ENCODE results near the gene GABRP. TPM values are rescaled to one million over a fixed set of nuclear protein-coding genes. Genes with fewer than 3 reads are reported as not detected.

Gene GABRP
- total RNA-seq, 1 donor from 2014 or later: not detected

- Histone ChIP-seq H3K9ac (no peak overlapping the region), H3K79me2 (ENCODE audit: low read depth) (no peaks in the 10 kb centered on the region), H3K9me3 (ENCODE audit: low read depth) (no peaks in the 10 kb centered on the region), H3K27me3 (peaks cover 27% of the 10 kb centered on the region), H3K4me3 (no peak overlapping the region), H2AFZ (replicated peaks) (peak overlapping the region; percentile 72), H3K4me2 (peak overlapping the region; percentile 47), H4K20me1 (ENCODE audit: low read depth) (no peaks in the 10 kb centered on the region), H3F3A (ENCODE audit: low read depth) (peaks cover 10% of the 10 kb centered on the region), H3K27ac (no peak overlapping the region), H3K36me3 (no peaks in the 10 kb centered on the region), H3K4me1 (peaks cover 23% of the 10 kb centered on the region)
- Mint-ChIP-seq H3K4me1 (peaks cover 45% of the 10 kb centered on the region), H3K36me3 (no peaks in the 10 kb centered on the region), H3K27ac (peak overlapping the region; percentile 79), H3K4me3 (no peak overlapping the region), H3K27me3 (ENCODE audit: insufficient read depth, low read depth) (peaks cover 26% of the 10 kb centered on the region), H3K9me3 (no peaks in the 10 kb centered on the region)
- TF ChIP-seq EZH2 (IDR thresholded peaks at IDR 0.05): no peak
- TF ChIP-seq CTCF (IDR thresholded peaks at IDR 0.05): no peak
- TF ChIP-seq EZH2phosphoT487 (IDR thresholded peaks at IDR 0.05): no peak
- peak; percentile 21 for DNase-seq (ENCODE audit: low spot score)
Observed at GRCh38 chr5:170746075-170746960, 37.2 kb upstream of the GABRP start.

- peak overlapping the region; percentile 33 for H3K27ac Mint-ChIP-seq
- H3K36me3 Mint-ChIP-seq: no peaks in the 10 kb centered on the region
- H3K4me3 Mint-ChIP-seq: no peak overlapping the region
- H3K4me1 Mint-ChIP-seq: peaks cover 45% of the 10 kb centered on the region
- Histone ChIP-seq H2AFZ (replicated peaks) (no peak overlapping the region), H3K79me2 (ENCODE audit: low read depth) (no peaks in the 10 kb centered on the region), H3K4me2 (no peak overlapping the region), H4K20me1 (ENCODE audit: low read depth) (no peaks in the 10 kb centered on the region), H3K4me1 (peaks cover 23% of the 10 kb centered on the region), H3K27me3 (peaks cover 27% of the 10 kb centered on the region), H3K36me3 (no peaks in the 10 kb centered on the region), H3K9ac (no peak overlapping the region), H3K4me3 (no peak overlapping the region), H3K9me3 (ENCODE audit: low read depth) (no peaks in the 10 kb centered on the region), H3F3A (ENCODE audit: low read depth) (peaks cover 10% of the 10 kb centered on the region), H3K27ac (no peak overlapping the region)
- no peak for DNase-seq (ENCODE audit: low spot score)
- H3K9me3 Mint-ChIP-seq: no peaks in the 10 kb centered on the region
- H3K27me3 Mint-ChIP-seq (ENCODE audit: insufficient read depth, low read depth): peaks cover 26% of the 10 kb centered on the region
- TF ChIP-seq CTCF (IDR thresholded peaks at IDR 0.05) (no peak), EZH2 (IDR thresholded peaks at IDR 0.05) (no peak), EZH2phosphoT487 (IDR thresholded peaks at IDR 0.05) (no peak)
Observed at GRCh38 chr5:170746961-170747340, 36.6 kb upstream of the GABRP start.

DNA sequence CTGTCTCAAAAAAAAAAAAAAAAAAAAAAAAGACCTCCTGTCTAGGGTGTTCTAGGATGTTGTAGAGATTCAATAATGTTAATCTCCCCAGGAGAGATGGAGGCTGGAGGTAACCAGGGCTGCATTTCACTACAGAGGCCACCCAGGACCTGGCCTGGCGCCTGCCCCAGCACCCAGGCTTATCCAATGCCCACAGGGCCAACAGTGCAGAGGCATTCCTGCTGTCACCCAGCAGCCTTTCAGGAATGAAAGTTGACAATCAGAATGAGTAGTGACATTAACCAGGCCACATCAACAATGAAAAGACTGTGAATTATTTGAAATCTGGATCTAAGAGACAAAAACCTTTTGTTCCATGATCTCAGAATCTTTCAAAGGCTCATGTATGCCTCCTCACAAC lies 36.2 kb upstream of the GABRP start:
- Histone ChIP-seq H3K79me2 (ENCODE audit: low read depth) (no peaks in the 10 kb centered on the region), H3K4me2 (no peak overlapping the region), H3K9me3 (ENCODE audit: low read depth) (no peaks in the 10 kb centered on the region), H3K4me1 (peaks cover 23% of the 10 kb centered on the region), H3F3A (ENCODE audit: low read depth) (peaks cover 10% of the 10 kb centered on the region), H3K4me3 (no peak overlapping the region), H4K20me1 (ENCODE audit: low read depth) (no peaks in the 10 kb centered on the region), H3K27ac (no peak overlapping the region), H2AFZ (replicated peaks) (no peak overlapping the region), H3K9ac (no peak overlapping the region), H3K27me3 (peaks cover 27% of the 10 kb centered on the region), H3K36me3 (no peaks in the 10 kb centered on the region)
- no peaks in the 10 kb centered on the region for H3K36me3 Mint-ChIP-seq
- TF ChIP-seq EZH2phosphoT487 (IDR thresholded peaks at IDR 0.05): no peak
- no peak for TF ChIP-seq EZH2 (IDR thresholded peaks at IDR 0.05)
- no peak for TF ChIP-seq CTCF (IDR thresholded peaks at IDR 0.05)
- H3K4me3 Mint-ChIP-seq: no peak overlapping the region
- peaks cover 26% of the 10 kb centered on the region for H3K27me3 Mint-ChIP-seq (ENCODE audit: insufficient read depth, low read depth)
- no peak for DNase-seq (ENCODE audit: low spot score)
- H3K4me1 Mint-ChIP-seq: peaks cover 45% of the 10 kb centered on the region
- H3K27ac Mint-ChIP-seq: no peak overlapping the region
- no peaks in the 10 kb centered on the region for H3K9me3 Mint-ChIP-seq

Data from neural progenitor cell (in vitro differentiated cells).